GM12873 (cell line): ENCODE data around the gene LDLRAD4.

Source experiments
- CTCF ChIP-seq: IDR thresholded peaks from 2 replicates; pipeline ENCODE4 v1.5.1; 2012; ENCODE audit warnings: low read depth, mild to moderate bottlenecking, moderate library complexity, low read length, control low read depth; ENCODE audit not compliant: insufficient read depth; ENCODE audit errors: missing control alignments

LDLRAD4 gene

GRCh38 chr18:13397504-13398163 is 179.1 kb downstream of the LDLRAD4 start:
- no peak for TF ChIP-seq CTCF

GRCh38 chr18:13398631-13399030 is 180.1 kb downstream of the LDLRAD4 start:
- TF ChIP-seq CTCF = no peak

GRCh38 chr18:13399511-13399910 is 181.0 kb downstream of the LDLRAD4 start:
- no peak for TF ChIP-seq CTCF

- TF ChIP-seq CTCF = no peak
Observed at GRCh38 chr18:13400636-13401315, 182.2 kb downstream of the LDLRAD4 start.

- TF ChIP-seq CTCF = no peak
Observed at GRCh38 chr18:13401404-13401803, 182.8 kb downstream of the LDLRAD4 start.

- no peak for TF ChIP-seq CTCF
Observed at GRCh38 chr18:13401826-13402225, 183.3 kb downstream of the LDLRAD4 start.

GRCh38 chr18:13403786-13404549 is 185.4 kb downstream of the LDLRAD4 start:
- TF ChIP-seq CTCF = no peak
